Nucleus accumbens (tissue), 56 donors: ENCODE results near the gene NNAT.
A peak's percentile ranks its signal among the peaks of the same experiment; 100 is the strongest.
"Not testable (repeated sequence)": the region's sequence is repeated elsewhere in the genome, so short reads cannot be mapped to it uniquely, and the experiment has no call there.

Experiments used
- DNase-seq, 56 donors: peaks; one replicate each; lab custom pipeline; 2025; lab: John Stamatoyannopoulos, UW

Gene NNAT, protein sequence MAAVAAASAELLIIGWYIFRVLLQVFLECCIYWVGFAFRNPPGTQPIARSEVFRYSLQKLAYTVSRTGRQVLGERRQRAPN

DNA sequence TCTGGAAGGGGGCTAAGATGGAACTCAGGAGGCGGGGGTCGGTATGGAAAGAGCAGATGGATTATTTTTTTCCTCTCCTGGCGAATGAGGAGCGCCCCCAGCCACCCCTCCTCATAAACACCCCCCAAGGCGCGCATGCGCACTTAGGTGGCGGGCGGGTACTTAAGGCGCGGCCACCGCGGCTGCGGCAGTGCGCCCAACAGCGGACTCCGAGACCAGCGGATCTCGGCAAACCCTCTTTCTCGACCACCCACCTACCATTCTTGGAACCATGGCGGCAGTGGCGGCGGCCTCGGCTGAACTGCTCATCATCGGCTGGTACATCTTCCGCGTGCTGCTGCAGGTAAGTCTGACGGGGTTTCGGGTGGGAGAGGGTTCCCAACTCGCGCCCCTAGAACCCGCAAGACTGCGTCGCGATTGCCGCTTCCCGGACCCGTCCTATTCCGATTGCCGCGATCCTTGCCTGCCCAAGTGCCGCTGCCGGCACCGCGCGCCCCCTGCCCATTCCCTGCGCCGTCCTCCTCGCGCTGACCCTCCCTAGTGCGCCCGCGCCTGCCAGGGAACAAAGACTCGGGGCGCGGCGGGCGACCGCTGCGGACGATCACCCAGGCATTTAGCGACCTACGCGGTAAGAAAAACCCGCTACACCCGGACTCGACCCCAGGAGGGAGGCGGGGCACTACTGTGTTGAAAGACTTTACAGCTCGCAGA, at the start of gene NNAT:
Gene NNAT, plus strand, starts transcription at position 190 of the 711 bp plus-strand sequence. Its CDS starts 82 bp downstream, at position 272.
- peak in 26 of 56 donors; percentile 7 to 72 (median 39) for DNase-seq

GRCh38 chr20:37471741-37472235, 49.3 kb upstream of the NNAT start:
- peak in 3 of 56 donors; percentile 21 to 33 (median 29) for DNase-seq

- not testable (repeated sequence) for DNase-seq
Measured at GRCh38 chr20:37472435-37472834, 48.6 kb upstream of the NNAT start.

DNA sequence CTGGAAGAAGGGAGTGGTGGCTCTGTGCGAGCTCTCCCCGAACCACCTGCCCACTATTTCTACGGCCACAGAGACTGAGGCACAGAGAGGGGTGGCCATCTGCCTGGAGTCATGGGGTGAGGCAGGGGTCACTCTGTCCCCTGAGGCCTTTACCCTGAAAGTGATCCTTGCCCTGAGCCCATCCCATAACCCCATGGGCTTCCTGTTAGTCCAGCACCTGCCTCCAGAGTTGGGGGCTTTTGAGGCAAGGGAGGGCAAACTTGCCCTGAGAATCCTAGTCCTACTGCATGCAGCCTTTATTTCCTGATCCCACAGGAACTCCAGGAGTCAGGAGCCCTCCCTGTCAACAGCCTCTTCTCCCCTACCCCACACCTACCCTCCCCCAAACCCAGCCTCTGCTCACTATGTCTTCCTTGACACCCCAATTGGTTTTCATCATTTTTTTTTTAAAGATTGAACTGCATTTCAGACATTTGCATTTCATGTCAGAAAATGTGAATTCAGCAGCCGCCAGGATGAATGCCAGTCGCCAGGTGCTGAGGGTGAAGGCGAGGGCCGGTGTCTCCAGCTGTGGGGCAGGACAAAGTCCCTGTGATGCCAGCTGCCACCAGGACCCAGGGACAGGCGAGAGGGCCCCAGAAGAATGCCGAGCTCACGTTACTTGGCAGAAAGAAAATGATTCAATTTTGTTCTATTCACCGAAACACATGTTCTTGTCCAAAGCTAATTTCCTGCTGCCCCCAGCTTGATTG, 47.6 kb upstream of the NNAT start:
- DNase-seq: no peak

DNA sequence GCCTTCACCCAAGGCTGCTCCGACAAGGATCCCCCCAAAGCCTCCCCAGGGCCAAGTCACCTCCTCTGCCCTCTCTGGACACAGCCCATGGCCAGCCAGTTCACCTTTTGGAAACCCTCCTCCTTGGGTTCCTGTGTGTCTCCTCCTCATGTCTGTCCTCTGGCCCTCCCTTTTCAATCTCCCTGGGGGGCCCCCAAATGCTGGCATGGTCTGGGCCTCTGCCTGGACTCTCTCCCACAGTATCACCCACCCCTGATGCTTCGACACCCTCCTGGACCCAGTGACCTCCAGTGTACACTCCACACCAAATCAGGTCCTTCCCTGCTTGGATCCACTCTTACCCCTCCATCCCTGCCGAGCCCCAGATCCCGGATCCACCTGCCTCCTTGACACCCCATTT, 46.7 kb upstream of the NNAT start:
- no peak for DNase-seq

DNA sequence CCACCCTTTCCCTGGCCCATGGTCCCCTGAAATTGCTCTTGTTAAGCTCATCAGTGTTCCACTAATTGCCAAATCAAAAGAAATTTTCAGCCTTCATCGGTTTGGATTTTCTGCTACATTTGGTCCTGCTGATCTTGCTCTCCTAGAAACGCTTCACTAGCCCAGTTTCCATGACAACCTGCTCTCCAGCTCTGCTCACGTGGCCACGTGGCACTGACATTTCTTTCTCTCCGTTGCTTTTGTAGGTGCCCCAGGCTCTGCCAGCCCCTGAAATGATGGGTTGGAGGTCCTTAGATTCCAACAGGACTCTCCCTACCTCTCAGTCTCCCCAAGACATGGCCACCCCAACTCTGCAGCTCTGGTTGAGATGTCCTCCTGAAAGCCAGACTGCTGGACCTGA, 45.8 kb upstream of the NNAT start:
- DNase-seq: peak in 34 of 56 donors; percentile 6 to 74 (median 28)

DNA sequence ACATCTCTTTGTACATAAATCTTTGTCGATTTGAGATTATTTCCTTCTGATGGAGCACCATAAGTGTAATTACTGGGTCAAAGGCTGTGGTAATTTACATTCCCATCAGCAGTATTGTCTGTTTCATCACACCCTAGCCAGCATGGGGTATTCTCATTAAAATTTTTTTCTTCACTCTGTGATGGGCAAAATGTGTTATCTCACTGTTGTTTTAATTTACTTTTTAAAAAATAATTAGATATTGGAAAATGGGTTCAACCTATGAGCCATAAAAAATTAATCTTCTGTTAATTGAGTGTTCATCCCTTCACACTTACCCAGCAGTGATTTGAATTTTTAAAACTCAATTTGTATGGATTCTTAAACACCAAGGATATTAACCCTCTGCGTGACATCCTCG, 44.0 kb upstream of the NNAT start:
- no peak for DNase-seq

DNA sequence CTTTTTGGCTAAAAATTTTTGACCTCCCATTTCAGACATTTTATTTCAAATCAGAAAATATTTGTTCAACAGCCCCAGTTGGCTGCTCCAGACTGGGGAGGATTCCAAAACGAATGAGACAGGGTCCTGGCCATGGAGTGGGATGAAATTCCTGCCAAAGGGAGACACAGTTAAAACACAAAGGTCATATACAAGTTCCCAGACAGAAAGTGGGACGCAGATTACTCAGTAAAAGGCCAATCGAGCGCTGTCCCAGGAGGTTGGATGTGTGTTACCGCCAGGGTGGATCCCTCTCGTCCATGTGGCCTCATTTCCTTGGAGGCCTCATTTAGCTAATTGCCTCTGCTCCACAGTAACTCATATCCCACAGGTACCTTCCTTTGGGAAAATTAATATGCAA, 41.8 kb upstream of the NNAT start:
- DNase-seq: no peak

DNA sequence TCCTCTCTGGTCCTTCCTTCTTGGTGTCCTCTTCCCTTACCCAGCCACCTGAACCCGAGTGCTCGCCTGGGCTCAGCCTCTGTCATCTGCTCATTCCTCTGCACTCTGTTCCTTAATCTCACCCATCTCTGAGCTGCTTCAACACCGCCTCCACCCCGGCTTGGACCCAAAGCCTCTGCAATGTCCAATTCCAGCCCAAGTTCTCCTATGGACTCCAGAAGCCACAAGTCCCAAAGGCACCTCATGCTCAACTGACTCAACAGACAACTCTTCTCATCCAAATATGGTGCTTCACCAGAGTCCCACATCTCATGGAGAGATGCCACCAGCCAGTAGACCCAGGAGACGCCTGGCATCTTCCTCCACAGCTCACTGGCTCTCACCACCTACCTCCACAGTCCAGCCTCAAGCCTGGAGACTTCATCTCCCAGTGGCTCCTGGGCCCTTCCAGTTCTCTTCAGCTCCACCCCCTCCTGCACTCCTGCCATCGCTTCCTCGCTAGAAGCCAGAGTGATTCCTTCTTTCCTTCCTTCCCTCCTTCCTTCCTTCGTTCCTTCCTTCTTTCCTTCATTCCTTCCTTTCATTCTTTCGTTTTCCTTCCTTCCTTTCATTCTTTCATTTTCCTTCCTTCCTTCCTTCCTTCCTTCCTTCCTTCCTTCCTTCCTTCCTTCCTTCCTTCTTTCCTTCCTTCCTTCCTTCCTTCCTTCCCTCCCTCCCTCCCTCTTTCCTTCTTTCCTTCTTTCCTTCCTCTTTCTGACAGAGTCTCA, 40.9 kb upstream of the NNAT start:
- DNase-seq: no peak

DNA sequence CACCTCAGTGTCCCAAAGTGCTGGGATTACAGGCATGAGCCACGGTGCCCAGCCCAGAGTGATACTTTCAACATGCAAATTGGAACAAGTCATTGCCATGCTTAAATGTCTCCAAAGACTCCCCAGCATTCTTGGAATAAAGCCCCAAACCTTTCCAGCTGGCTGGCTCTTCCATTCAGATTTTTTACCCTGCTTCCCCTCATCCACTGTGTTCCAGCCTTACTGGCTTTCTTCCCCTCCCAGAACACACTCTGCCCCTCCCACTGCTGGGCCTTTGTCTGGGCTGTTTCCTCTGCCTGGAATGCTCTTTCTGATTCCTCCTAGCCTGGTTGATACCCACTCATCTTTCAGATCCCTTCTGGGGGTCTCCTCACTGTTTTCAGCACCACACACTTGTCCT, 40.1 kb upstream of the NNAT start:
- DNase-seq: peak in 5 of 56 donors; percentile 8 to 24 (median 20)

- DNase-seq: peak in 13 of 56 donors; percentile 6 to 55 (median 16)
Measured at GRCh38 chr20:37481610-37482009, 39.4 kb upstream of the NNAT start.

- no peak for DNase-seq
Measured at GRCh38 chr20:37484331-37484730, 36.7 kb upstream of the NNAT start.

DNA sequence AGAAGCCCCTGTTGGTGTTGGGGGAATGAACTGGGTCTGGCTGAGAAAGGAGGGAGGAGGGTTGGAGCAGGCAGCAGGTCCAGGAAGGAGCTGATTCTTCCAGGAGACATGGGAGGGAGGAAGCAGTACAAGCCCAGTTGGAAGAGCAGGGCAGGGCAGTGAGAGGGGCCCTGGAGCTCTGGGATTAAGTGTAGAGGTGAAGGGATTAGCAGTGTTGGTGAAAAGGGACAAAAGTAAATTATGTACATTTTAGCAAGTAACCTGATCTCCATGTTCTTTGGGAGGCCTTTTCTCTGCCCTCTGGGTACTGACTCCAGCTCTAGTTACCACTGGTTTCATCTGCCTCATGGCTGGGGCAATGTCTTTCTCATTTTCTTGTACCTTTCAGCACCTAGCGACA, 34.8 kb upstream of the NNAT start:
- not testable (repeated sequence) for DNase-seq

GRCh38 chr20:37490663-37491350, 30.2 kb upstream of the NNAT start:
- DNase-seq: peak in 19 of 56 donors; percentile 5 to 56 (median 32)

DNA sequence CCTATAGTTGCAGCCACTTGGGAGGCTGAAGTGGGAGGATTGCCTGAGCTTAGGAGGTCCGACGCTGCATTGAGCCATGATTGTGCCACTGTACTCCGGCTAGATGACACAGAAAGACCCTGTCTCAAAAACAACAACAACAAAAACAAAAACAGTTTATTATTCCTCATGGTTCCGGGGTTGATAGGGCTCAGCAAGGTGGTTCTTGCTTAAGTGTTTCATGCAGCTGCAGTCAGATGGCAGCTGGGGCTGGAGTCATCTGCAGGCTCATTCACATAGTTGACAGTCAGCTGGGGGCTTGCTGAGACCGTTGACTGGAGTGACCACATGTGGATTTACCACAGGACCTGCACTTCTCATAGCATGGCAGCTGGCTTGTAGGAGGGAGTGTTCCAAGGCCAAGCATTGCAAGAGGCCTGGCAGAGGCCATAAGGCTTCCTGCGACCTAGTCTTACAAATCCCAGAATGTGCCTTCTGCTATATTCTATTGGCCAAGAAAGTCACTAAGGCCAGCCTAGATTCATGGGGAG, 28.9 kb upstream of the NNAT start:
- no peak for DNase-seq

- DNase-seq: no peak
Measured at GRCh38 chr20:37492945-37493344, 28.1 kb upstream of the NNAT start.

GRCh38 chr20:37494301-37494700, 26.7 kb upstream of the NNAT start:
- DNase-seq: no peak

GRCh38 chr20:37494796-37495195, 26.3 kb upstream of the NNAT start:
- no peak for DNase-seq

GRCh38 chr20:37498066-37498665, 22.9 kb upstream of the NNAT start:
- DNase-seq: no peak
